Thyroid gland (tissue), 4 donors: ENCODE data around the gene KRT6B.

Experiments used
- CTCF ChIP-seq, 6 experiments: fragments of 200-600 bp in 3 of 6; fragments of 450-650 bp in 3 of 6; sonication (generic) in 3 of 6; IDR thresholded peaks; one replicate each; pipeline ENCODE4 v1.5.1; 2016 to 2019; ENCODE audit warnings: antibody characterized with exemption in 6 of 6, mild to moderate bottlenecking in 2 of 6, inconsistent platforms in 1 of 6, moderate library complexity in 1 of 6
- POLR2A ChIP-seq, 2 donors: fragments of 450-650 bp; IDR thresholded peaks; one replicate each; pipeline ENCODE4 v1.6.1; 2017; ENCODE audit warnings: antibody characterized with exemption in 2 of 2, mild to moderate bottlenecking in 2 of 2, moderate library complexity in 1 of 2

GRCh38 chr12:52399756-52400155 lies 52.2 kb downstream of the KRT6B start:
- TF ChIP-seq CTCF (IDR thresholded peaks at IDR 0.05) (no peak), POLR2A (IDR thresholded peaks at IDR 0.05) (no peak)
